H1 (cell line): Measurements from ENCODE around the gene S100A6. TPM values are rescaled to one million over a fixed set of nuclear protein-coding genes. Genes with fewer than 3 reads are reported as not detected.

ENCODE experiments used
- HDAC2 ChIP-seq, 2 experiments: fragments of 300-600 bp in 1 of 2; sonication (generic) in 1 of 2; IDR thresholded peaks; 2 replicates each; pipeline ENCODE4 v1.6.1; 2011 to 2012; ENCODE audit warnings: low read depth in 2 of 2, low read length in 2 of 2, mild to moderate bottlenecking in 2 of 2, moderate library complexity in 2 of 2, borderline replicate concordance in 1 of 2, inconsistent platforms in 1 of 2
- MAX ChIP-seq: IDR thresholded peaks from 2 replicates; pipeline ENCODE4 v1.6.1; 2012; ENCODE audit warnings: inconsistent platforms
- polyA plus RNA-seq, 7 experiments: library from polyadenylated mRNA; depleted of rRNA in 3 of 7; stranded (reverse) in 5 of 7; unstranded in 2 of 7; fragments of >200 nt in 5 of 7; fragments of 200-250 nt in 2 of 7; gene quantifications; 1 replicate in 5 of 7; 2 replicates in 1 of 7; 4 replicates in 1 of 7; pipeline versions ENCODE4 v1.2.1 to v1.2.3, GENCODE V29; 2011 to 2013; ENCODE audit warnings: missing spikeins in 2 of 7, mixed read lengths in 2 of 7
- total RNA-seq: library from RNA; stranded (reverse); fragmentation: NEBNext Ultra II Directional; extraction: Animal tissue kit (Norgen Biotek cat#: 25700); gene quantifications from 2 replicates; pipeline ENCODE4 v1.2.1, GENCODE V29; 2021

Gene S100A6
- total and polyA plus RNA-seq, 2 of the 8 experiments (the other 6 are each of a cell fraction or from before 2014, with no cell fraction given) = 11.1 to 63.0 TPM

GRCh38 chr1:153498746-153499145 lies 37.0 kb downstream of the S100A6 start (continued):
- no peak for TF ChIP-seq HDAC2 (IDR thresholded peaks at IDR 0.05; ENCODE audit: borderline replicate concordance in 1 of 2, low read depth in 2 of 2, low read length in 2 of 2)
- no peak for TF ChIP-seq MAX
